GM11168 (cell line): ENCODE data around the gene GNAI2.
"Not testable (repeated sequence)": the region's sequence is repeated elsewhere in the genome, so short reads cannot be mapped to it uniquely, and the experiment has no call there.

Experiments
- in situ Hi-C: fragments of 300-500 bp; cut with MboI; formaldehyde crosslinking; loops from one replicate; pipeline ENCODE4 v1.12.0; 2022; ENCODE audit warnings: low sequenced_read_pairs; ENCODE audit not compliant: unreplicated experiment

The GNAI2 gene

DNA sequence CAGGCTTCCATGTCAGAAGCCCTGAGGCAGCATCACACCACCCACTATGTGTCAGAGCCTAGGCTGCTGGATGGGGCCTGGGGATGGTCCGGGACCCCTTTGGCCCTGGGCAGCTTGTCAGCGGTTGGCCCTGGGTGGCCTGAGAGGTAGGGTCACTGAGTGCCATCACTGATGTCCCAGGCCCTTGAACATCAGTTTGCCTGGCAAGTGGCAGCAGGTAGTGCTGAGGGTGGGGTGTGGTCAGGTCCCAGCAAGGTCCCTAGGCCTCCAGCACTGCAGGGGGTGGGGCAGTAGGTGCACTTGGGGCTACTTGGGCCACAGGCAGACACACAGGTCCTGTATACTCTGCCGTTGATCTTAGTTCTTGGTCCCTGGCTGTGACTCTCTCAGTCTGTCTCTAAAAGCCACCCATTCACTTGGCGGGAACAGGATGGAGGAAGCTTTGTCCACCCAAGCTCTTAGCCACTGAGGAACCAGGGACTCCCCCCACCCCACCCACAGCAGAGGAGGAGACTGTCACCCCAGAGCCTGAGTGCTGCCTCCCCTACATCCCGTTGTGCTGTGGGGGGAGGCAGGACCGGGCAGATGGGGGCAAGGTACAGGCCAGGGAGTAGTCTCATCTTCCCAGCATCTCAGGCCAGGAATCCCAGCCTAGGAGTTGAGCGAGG, 5.8 kb downstream of the GNAI2 start:
- in situ Hi-C loops, result no loop called here

DNA sequence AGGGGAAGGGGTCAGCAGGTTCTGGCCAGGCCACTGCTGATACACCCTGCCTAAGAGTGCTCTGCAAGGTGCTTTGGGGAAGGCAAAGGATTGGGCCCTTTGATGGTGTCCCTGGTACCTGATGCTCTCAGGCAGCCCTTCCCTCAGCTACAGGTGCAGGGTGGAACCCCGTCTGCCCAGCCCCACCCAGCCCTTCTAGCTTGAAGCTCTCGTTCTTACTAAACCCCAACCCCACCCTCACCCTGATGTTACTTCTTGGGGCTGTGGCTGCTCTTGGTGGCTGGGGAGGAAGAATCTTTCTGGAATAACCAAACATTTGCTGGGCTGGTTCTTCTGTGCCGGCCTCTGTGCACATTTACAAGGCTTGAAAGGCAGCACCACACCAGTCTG, 6.4 kb downstream of the GNAI2 start:
- in situ Hi-C loops, result no loop called here

DNA sequence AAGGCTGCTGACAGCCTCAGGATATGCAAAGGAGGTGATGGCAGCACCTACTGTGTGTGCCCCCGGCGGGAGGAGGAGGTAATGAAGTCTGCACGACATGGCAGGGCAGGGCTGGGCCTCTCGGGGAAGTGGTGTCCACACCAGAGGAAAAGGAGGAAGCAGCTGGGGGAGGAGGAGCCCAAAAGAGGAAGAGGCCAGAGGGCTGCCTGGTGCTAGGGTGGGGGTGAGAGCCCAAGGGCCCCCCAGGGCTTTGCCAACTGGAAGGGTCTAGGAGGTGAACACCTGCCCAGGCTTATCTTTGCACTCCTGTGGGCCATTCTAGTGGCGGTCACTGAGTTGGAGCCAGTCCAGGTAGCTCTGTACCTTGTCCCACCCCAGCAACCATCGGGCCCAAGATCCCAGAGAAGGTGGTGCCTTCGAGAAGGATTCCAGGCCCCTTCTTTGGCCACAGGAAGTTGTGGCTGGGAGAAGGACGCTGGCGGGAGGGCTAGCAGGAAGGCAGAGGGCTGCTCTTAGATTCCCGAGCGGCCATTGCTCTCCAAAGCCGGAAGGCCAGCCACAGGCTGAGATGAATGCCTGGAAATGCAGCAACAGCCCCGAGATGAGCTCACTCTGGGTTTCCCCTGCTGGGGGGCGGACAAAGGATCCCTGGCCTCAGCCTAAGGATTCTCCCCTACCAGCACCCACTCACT, 7.0 kb downstream of the GNAI2 start:
- in situ Hi-C loops, result no loop called here

DNA sequence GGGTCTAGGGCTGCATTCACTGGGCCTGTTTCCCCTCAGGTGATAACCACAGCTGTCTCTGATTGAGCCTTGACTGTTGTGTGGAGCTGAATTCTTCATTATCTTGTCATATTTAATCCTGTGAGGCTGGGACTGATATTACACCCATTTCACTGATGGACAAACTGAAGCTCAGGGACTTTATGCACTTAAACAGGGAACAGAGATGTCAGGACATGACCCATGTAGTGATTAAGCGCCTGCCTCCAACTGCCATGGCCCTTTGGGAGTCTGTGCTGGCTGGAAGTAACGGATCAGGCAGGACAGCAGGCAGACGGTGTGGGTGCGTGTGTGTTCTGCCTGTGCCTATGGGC, 7.5 kb downstream of the GNAI2 start:
- in situ Hi-C loops, result no loop called here

DNA sequence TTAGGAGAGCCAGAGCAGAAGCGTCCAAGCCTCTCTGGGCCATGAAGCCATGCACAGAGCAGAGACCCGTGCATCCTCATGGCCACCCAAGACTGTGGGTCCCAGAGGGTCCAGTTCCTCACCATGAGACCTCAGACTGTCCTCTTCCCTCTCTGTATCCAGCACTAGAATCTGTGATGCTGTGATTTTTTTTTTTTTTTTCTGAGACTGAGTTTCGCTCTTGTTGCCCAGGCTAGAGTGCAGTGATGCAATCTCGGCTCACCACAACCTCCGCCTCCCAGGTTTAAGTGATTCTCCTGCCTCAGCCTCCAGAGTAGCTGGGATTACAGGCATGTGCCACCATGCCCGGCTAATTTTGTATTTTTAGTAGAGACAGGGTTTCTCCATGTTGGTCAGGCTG, 8.8 kb downstream of the GNAI2 start:
- in situ Hi-C loops, result not testable (repeated sequence)

GRCh38 chr3:50245251-50245745, 9.3 kb downstream of the GNAI2 start:
- in situ Hi-C loops, result no loop called here

DNA sequence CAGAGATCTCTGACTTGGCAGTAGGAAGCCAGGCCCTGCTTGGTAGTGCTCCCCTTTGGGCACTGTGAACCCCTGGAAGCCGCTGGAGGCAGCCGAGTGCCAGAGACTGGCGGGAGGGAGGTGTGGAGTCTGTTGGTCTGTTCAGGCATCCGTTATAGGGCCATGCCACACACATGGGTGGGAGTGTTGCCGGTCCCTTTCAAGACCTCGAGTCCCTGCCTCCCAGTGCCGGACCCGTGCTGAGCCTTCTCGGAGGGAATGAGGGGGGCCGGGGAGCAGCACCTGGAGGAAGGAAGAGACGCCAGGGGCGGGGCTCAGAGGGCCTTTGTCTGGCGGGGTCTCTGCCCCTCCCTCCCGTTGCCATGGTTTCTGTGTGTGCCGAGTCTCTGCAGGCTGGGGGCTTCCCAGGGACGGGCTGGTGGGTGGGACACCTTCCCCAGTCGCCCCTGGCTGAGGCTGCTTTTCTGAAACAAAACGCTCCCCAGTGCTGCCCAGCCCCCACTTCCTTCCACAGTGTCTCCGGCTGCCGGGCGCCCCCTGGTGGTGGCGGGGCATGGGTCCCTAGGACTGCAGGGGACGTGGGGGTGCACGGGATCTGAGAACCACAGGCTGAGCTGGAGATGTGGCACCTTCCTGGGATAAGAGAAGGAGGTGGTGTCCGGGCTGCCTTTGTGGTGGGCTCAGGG, 10.0 kb downstream of the GNAI2 start:
- in situ Hi-C loops, result no loop called here

DNA sequence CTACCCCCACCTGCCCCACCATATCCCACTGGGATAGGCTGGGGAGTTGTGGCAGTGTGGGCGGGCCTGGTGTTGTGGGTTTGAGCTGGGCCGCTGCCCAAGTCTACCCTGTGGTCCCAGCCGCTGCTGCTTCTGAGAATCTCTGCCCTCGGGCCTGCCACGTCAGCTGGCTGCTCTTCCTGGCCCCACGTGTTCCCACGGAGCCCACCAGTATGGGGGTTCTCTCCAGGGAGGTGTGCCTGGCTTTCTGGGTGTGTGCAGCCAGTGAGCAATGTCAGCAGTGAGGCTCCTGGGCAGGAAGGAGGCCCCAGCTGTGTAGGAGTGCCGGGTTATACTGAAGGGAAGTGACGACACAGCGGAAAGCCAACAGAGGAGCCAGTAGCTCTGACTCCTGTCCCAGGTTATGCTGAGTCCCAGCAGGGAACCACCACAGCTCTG, 10.5 kb downstream of the GNAI2 start:
- in situ Hi-C loops, result no loop called here

- in situ Hi-C loops, result no loop called here
Measured at GRCh38 chr3:50248387-50248786, 12.4 kb downstream of the GNAI2 start.

GRCh38 chr3:50249457-50249856, 13.5 kb downstream of the GNAI2 start:
- in situ Hi-C loops, result no loop called here

DNA sequence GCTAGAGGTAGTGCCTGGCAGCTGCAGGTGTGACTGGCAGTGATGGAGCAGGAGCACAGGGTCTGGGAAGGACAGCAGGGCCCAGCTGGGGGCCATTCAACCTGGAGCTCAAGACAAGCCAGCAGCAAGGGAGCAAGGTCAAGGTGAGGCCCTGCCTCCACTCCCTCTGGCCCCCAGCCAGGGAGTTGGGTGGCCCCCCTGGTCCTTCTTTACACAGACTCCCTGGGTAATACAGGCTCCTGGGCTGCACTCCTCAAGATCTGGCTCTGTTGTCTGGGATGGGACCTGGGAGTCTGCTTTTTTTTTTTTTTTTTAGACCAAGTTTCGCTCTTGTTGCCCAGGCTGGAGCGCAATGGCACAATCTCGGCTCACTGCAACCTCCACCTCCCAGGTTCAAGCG, 14.5 kb downstream of the GNAI2 start:
- in situ Hi-C loops, result no loop called here

- in situ Hi-C loops, result no loop called here
Measured at GRCh38 chr3:50251220-50251619, 15.2 kb downstream of the GNAI2 start.

GRCh38 chr3:50254577-50255250, 18.7 kb downstream of the GNAI2 start:
- in situ Hi-C loops, result no loop called here

DNA sequence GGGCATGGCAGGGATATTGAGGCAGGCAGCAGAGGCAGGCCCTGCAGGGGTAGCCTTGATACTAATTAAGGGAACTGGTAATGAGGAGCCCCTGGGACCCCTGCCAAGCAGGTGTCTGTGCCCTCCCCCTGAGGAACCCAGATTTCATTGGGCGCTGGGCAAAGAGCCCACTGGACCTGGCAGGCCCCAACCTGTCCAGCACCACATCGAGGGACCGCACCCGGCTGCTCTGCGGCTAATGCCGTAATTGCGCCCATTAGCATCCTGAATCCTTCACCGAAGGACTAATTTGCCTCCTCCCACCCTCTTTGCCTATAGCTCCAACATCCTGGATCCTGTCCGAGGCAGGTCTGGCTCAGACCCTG, 19.2 kb downstream of the GNAI2 start:
- in situ Hi-C loops, result no loop called here

- in situ Hi-C loops, result no loop called here
Measured at GRCh38 chr3:50256978-50257890, 21.2 kb downstream of the GNAI2 start.

- in situ Hi-C loops, result no loop called here
Measured at GRCh38 chr3:50258029-50258680, 22.2 kb downstream of the GNAI2 start.

DNA sequence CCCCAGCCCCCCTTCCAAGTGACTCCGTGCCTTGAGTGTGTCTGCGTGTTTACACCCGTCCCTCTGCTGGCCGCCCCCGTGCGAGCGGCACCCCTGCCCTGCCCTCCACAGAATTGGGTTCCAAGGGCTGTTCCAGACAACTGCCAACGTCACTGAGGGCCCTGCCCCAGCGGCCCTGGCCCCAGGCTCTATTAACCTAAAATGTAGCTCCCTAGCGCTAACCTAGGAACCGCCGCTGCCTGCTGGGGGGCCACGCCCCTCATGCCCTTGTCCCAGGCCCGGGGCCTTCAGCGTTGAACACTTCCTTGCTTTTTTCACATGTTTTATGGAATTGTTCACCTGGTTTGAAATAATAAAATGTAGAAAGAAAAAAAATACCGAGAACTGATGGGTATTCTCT, 23.0 kb downstream of the GNAI2 start:
- in situ Hi-C loops, result no loop called here

- in situ Hi-C loops, result no loop called here
Measured at GRCh38 chr3:50259432-50260026, 23.5 kb downstream of the GNAI2 start.
